HT1080 (cell line): ENCODE measurements around the gene OR2J1. TPM values are rescaled to one million over a fixed set of nuclear protein-coding genes. Genes with fewer than 3 reads are reported as not detected.
"Not testable (repeated sequence)": the region's sequence is repeated elsewhere in the genome, so short reads cannot be mapped to it uniquely, and the experiment has no call there.

Experiments
- DNase-seq: peaks from one replicate; pipeline ENCODE4 v3.0.0-alpha.2; 2015; ENCODE audit warnings: low read depth
- polyA plus RNA-seq, 2 experiments: library from polyadenylated mRNA; depleted of rRNA; stranded (reverse); fragments of >200 nt; gene quantifications; 2 replicates each; pipeline ENCODE4 v1.2.3, GENCODE V29; 2015
- total RNA-seq: library from RNA; depleted of rRNA; stranded (reverse); fragments of >200 nt; shearing (Covaris generic); gene quantifications from 2 replicates; pipeline ENCODE4 v1.2.3, GENCODE V29; 2014; rRNA removed

The OR2J1 gene
- not detected in 2 replicates for total RNA-seq
- polyA plus RNA-seq (2015; cell fraction: cytosol; rRNA removed) = not detected in 2 replicates
- not detected in 2 replicates for polyA plus RNA-seq (2015; cell fraction: nucleus; rRNA removed)

GRCh38 chr6:29099190-29099589 lies at the start of gene OR2J1:
OR2J1 (plus strand) TSS chr6:29099490; CDS start chr6:29100943, 1,453 bp downstream.
- no peak for DNase-seq

GRCh38 chr6:29051680-29052079 lies 47.6 kb upstream of the OR2J1 start:
- DNase-seq = no peak

- DNase-seq = peak; percentile 43
These were observed 27.2 kb upstream of the OR2J1 start for GRCh38 chr6:29071831-29072723.

- no peak for DNase-seq
These were observed 20.1 kb upstream of the OR2J1 start for GRCh38 chr6:29079203-29079602.

GRCh38 chr6:29081312-29081711 lies 18.0 kb upstream of the OR2J1 start:
- no peak for DNase-seq

GRCh38 chr6:29082457-29082856 lies 16.8 kb upstream of the OR2J1 start:
- DNase-seq = no peak

GRCh38 chr6:29087213-29087612 lies 12.1 kb upstream of the OR2J1 start, which contains the start of gene OR2B3:
OR2B3 (minus strand) TSS chr6:29087313; CDS start chr6:29087248, 65 bp downstream.
- DNase-seq = no peak

GRCh38 chr6:29092957-29093356 lies 6.3 kb upstream of the OR2J1 start:
- no peak for DNase-seq

- no peak for DNase-seq
These were observed 1.5 kb upstream of the OR2J1 start for GRCh38 chr6:29097803-29098202.

GRCh38 chr6:29107758-29108157 lies 8.5 kb downstream of the OR2J1 start, which contains the start of gene OR2J3:
OR2J3 (plus strand) TSS chr6:29108058; CDS start chr6:29111891, 3,833 bp downstream.
- DNase-seq = no peak

- peak; percentile 7 for DNase-seq
These were observed 12.8 kb downstream of the OR2J1 start for GRCh38 chr6:29112135-29112534.

GRCh38 chr6:29114964-29115363 lies 15.7 kb downstream of the OR2J1 start:
- DNase-seq = not testable (repeated sequence)

- DNase-seq = no peak
These were observed 30.2 kb downstream of the OR2J1 start for GRCh38 chr6:29129326-29130012.

GRCh38 chr6:29130644-29131043 lies 31.4 kb downstream of the OR2J1 start:
- DNase-seq = no peak

GRCh38 chr6:29131691-29132090 lies 32.4 kb downstream of the OR2J1 start:
- DNase-seq = no peak

- DNase-seq = no peak
These were observed 38.4 kb downstream of the OR2J1 start for GRCh38 chr6:29137724-29138123.

- no peak for DNase-seq
These were observed 42.3 kb downstream of the OR2J1 start for GRCh38 chr6:29141606-29142005.

- DNase-seq = peak; percentile 21
These were observed 43.0 kb downstream of the OR2J1 start for GRCh38 chr6:29142309-29142708.

GRCh38 chr6:29146179-29146578 lies 46.9 kb downstream of the OR2J1 start:
- DNase-seq = peak; percentile 22

GRCh38 chr6:29147074-29147473 lies 47.8 kb downstream of the OR2J1 start:
- no peak for DNase-seq

- DNase-seq = not testable (repeated sequence)
These were observed 50.2 kb downstream of the OR2J1 start for GRCh38 chr6:29149444-29149843.
